ENCODE results near the gene GJA5. TPM values are rescaled to one million over a fixed set of nuclear protein-coding genes. Genes with fewer than 3 reads are reported as not detected.

GJA5 gene
- total RNA-seq, 1 experiment from 2014 or later: 0.39 TPM

GRCh38 chr1:147720557-147720956, 39.8 kb downstream of the GJA5 start:
- Histone ChIP-seq H3T11ph (ENCODE audit: low read length) (no peak overlapping the region), H3K27me3 (ENCODE audit: insufficient read depth, low read length) (peaks cover 3% of the 10 kb centered on the region; the same call in 1 of the 2 replicates), H2BK5ac (ENCODE audit: insufficient read length, low read length) (no peak overlapping the region), H2BK15ac (ENCODE audit: low read depth, low read length) (no peak overlapping the region), H4K5ac (ENCODE audit: insufficient read length, low read depth, low read length) (no peak overlapping the region), H3K79me1 (ENCODE audit: insufficient read depth, low read depth, low read length, poor library complexity, severe bottlenecking) (no peaks in the 10 kb centered on the region), H3K23me2 (ENCODE audit: insufficient read length, low read depth, low read length, poor library complexity, severe bottlenecking) (no peaks in the 10 kb centered on the region), H3K9ac (ENCODE audit: extremely low read depth, insufficient read length, low read length) (no peak overlapping the region), H2BK120ac (ENCODE audit: low read depth, low read length, poor library complexity, severe bottlenecking) (no peak overlapping the region), H3K4me2 (ENCODE audit: insufficient read depth, insufficient read length, low read length) (no peak overlapping the region), H3K27ac (ENCODE audit: insufficient read length, low read depth, low read length) (no peak overlapping the region), H3K18ac (ENCODE audit: insufficient read length, low read depth, low read length) (no peak overlapping the region), H3K14ac (ENCODE audit: insufficient read depth, low read length) (no peak overlapping the region; the same call in 1 of the 2 replicates), H4K20me1 (ENCODE audit: control insufficient read depth, insufficient read depth, insufficient read length) (no peaks in the 10 kb centered on the region), H2AFZ (ENCODE audit: low read length) (no peak overlapping the region), H4K8ac (replicated peaks; ENCODE audit: insufficient read length, low read depth, low read length) (no peak overlapping the region), H3K23ac (ENCODE audit: insufficient read length, low read depth, low read length) (no peak overlapping the region), H2BK12ac (ENCODE audit: insufficient read length, low read depth, low read length) (no peak overlapping the region), H2AK5ac (ENCODE audit: insufficient read length, low read length) (no peak overlapping the region), H3K4me1 (ENCODE audit: insufficient read depth, low read length) (no peaks in the 10 kb centered on the region), H3K79me2 (ENCODE audit: insufficient read depth, low read length) (no peaks in the 10 kb centered on the region), H2BK20ac (ENCODE audit: low read depth, low read length, poor library complexity, severe bottlenecking) (no peak overlapping the region), H3K4ac (ENCODE audit: low read depth, low read length) (no peak overlapping the region), H3K56ac (ENCODE audit: insufficient read length, low read depth, low read length) (no peak overlapping the region), H3K9me3 (ENCODE audit: control insufficient read depth, low read depth, low read length) (peaks cover 4% of the 10 kb centered on the region), H4K91ac (ENCODE audit: insufficient read length, low read depth, low read length) (no peak overlapping the region)
- Mint-ChIP-seq H3K9me3 (peaks cover 11% of the 10 kb centered on the region in 2 experiments), H3K4me1 (peaks cover 16 to 19% of the 10 kb centered on the region in 2 experiments), H3K36me3 (ENCODE audit: insufficient read depth in 1 of 3, low read depth in 3 of 3) (peaks cover 2 to 6% (median 3%) of the 10 kb centered on the region in 3 experiments; a peak in 3 of 7 replicates), H3K27me3 (ENCODE audit: low read depth) (no peaks in the 10 kb centered on the region), H3K4me3 (no peak overlapping the region), H3K27ac (no peak overlapping the region)
- no peak for TF ChIP-seq CTCF (conservative IDR thresholded peaks at IDR 0.05)
- WGBS (ENCODE audit: extremely low coverage, insufficient read length, low lambda C conversion rate): no CpG with 5 or more reads among the region's 4 CpGs
- peak; percentile 50 for DNase-seq
